ENCODE results near the gene EMILIN2. TPM values are rescaled to one million over a fixed set of nuclear protein-coding genes. Genes with fewer than 3 reads are reported as not detected.

EMILIN2 gene
- total RNA-seq, 1 experiment from 2014 or later = 8.0 TPM

DNA sequence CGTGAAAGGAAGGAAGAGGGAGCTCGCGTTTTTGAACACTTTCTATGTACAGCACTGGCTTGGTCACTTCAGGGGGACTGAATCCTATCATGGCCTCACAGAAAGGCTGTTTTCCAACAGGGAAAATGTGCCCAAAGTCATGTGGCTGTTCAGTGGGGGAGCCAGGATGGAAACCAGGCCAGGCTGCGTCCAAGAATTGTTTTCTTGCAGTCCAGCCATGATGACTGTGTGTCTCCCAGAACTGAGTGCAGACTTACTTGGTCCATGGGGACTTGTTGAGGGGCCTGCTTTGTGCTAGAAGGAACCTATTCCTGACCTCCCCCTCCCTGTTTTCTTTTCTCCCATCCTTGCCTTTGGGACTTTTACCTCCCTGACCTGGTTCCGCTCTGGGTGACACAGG, 46.9 kb downstream of the EMILIN2 start:
- no peak overlapping the region for H3K27ac Mint-ChIP-seq (ENCODE audit: unreplicated experiment)

DNA sequence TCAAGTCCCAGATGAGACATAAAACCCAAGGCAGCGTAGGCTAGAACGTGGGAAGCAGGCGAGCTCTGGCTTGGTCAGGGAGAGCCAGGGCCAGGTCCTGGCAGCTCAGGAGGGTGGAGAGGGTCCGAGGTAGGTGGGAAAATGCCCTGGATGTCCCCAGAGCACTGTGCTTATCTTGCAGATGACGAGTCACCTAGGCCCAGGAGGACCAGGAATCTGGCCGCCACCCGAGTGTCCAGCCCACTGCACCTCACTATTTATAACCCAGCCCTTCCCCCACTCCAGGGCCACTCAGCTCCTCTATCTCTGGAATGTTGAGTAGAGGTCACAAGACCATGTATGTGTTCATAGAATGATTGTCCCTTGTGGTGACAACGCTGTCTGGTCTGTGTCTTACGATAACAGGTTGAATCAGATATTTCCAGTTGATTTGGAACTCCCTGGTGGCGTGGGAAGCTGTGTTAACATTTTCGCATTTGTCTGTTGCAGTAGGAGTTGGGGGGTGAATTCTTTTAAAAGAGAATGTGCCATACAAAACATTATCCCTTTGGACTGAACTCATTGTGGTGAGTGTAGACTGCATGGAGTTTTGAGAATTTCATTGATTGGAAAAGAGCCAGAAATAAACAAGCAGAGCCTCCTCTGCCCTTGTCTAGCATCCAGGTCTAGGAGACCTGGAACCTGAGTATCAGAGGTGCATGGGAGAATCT, 47.5 kb downstream of the EMILIN2 start:
- CTCF ChIA-PET = no interaction called here
- no TSS peak for BruUV-seq (replicated peaks)
- no peaks in the 10 kb centered on the region for H3K36me3 Mint-ChIP-seq (ENCODE audit: insufficient read depth, unreplicated experiment)
- DNase-seq = no peak
- intact Hi-C loops (cut with micrococcal nuclease; ENCODE audit: unreplicated experiment) = no loop called here
- no peaks in the 10 kb centered on the region for H3K4me1 Mint-ChIP-seq (ENCODE audit: low read depth, unreplicated experiment)
- no peaks in the 10 kb centered on the region for H3K9me3 Mint-ChIP-seq (ENCODE audit: low read depth, unreplicated experiment)
- TF ChIP-seq, protein P1, sequence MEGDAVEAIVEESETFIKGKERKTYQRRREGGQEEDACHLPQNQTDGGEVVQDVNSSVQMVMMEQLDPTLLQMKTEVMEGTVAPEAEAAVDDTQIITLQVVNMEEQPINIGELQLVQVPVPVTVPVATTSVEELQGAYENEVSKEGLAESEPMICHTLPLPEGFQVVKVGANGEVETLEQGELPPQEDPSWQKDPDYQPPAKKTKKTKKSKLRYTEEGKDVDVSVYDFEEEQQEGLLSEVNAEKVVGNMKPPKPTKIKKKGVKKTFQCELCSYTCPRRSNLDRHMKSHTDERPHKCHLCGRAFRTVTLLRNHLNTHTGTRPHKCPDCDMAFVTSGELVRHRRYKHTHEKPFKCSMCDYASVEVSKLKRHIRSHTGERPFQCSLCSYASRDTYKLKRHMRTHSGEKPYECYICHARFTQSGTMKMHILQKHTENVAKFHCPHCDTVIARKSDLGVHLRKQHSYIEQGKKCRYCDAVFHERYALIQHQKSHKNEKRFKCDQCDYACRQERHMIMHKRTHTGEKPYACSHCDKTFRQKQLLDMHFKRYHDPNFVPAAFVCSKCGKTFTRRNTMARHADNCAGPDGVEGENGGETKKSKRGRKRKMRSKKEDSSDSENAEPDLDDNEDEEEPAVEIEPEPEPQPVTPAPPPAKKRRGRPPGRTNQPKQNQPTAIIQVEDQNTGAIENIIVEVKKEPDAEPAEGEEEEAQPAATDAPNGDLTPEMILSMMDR (IDR thresholded peaks at IDR 0.05; ENCODE audit: unreplicated experiment) = no peak
- H3K4me3 Mint-ChIP-seq (ENCODE audit: low read depth, unreplicated experiment) = no peak overlapping the region
- H3K27ac Mint-ChIP-seq (ENCODE audit: unreplicated experiment) = no peak overlapping the region
- peaks cover 65% of the 10 kb centered on the region for H3K27me3 Mint-ChIP-seq (ENCODE audit: unreplicated experiment)

More for the DNA sequence above, 46.9 kb downstream of the EMILIN2 start:
- intact Hi-C loops (cut with micrococcal nuclease; ENCODE audit: unreplicated experiment) = no loop called here
- CTCF ChIA-PET = no interaction called here
- peaks cover 68% of the 10 kb centered on the region for H3K27me3 Mint-ChIP-seq (ENCODE audit: unreplicated experiment)
- no peak overlapping the region for H3K4me3 Mint-ChIP-seq (ENCODE audit: low read depth, unreplicated experiment)
- H3K9me3 Mint-ChIP-seq (ENCODE audit: low read depth, unreplicated experiment) = no peaks in the 10 kb centered on the region
- H3K36me3 Mint-ChIP-seq (ENCODE audit: insufficient read depth, unreplicated experiment) = no peaks in the 10 kb centered on the region
- TF ChIP-seq, protein P1 (IDR thresholded peaks at IDR 0.05; ENCODE audit: unreplicated experiment) = no peak
- H3K4me1 Mint-ChIP-seq (ENCODE audit: low read depth, unreplicated experiment) = no peaks in the 10 kb centered on the region
- no TSS peak for BruUV-seq (replicated peaks)
- DNase-seq = no peak

DNA sequence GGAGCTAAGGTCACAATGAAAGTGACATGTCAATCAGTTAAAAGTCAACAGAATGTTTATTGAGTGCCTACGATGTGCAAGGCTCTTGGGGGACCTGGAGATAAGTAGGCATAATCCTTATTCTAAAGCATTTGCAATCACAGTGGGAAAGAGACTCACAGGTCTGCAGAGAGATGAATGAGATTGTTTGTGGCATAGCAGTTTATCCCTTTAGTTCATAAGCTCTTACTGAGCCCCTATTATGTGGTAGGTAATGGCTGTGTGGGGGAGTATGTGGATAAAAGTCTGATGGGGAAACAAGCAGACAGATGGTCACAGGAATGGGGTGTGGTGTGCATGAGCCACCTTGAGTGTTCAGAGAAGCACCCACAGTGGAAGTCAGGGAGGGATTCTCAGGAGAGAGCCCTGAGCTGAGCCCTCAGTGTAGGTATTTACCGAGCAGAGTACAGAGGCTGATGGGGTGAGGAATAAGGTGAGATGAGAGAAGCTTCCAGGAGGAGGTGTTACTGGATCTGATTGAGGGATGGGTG, 48.1 kb downstream of the EMILIN2 start:
- Mint-ChIP-seq H3K36me3 (ENCODE audit: insufficient read depth, unreplicated experiment) (no peaks in the 10 kb centered on the region), H3K4me1 (ENCODE audit: low read depth, unreplicated experiment) (no peaks in the 10 kb centered on the region), H3K4me3 (ENCODE audit: low read depth, unreplicated experiment) (no peak overlapping the region), H3K27me3 (ENCODE audit: unreplicated experiment) (peaks cover 59% of the 10 kb centered on the region), H3K9me3 (ENCODE audit: low read depth, unreplicated experiment) (no peaks in the 10 kb centered on the region), H3K27ac (ENCODE audit: unreplicated experiment) (no peak overlapping the region)
- CTCF ChIA-PET = no interaction called here
- no peak for DNase-seq
- BruUV-seq (replicated peaks) = no TSS peak
- intact Hi-C loops (cut with micrococcal nuclease; ENCODE audit: unreplicated experiment) = no loop called here
- TF ChIP-seq, protein P1 (IDR thresholded peaks at IDR 0.05; ENCODE audit: unreplicated experiment) = no peak

DNA sequence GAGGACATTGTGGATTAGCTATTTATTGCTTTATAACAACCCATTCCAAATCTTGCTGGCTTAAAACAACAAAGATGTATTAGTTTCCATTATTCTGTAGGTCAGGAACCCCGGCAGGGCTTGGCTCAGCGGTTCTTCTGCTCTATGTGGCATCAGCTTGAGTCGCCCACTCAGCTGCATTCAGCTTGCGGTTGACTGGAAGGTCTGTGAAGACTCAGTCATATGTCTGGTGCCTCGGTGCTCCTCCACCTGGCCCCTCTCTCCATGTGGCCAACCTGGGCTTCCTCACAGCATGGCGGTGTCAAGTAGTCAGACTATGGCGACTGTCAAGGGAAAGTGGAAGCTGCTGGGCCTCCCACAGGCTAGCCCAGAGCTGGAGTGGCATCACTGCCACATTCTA, 48.6 kb downstream of the EMILIN2 start:
- H3K36me3 Mint-ChIP-seq (ENCODE audit: insufficient read depth, unreplicated experiment) = no peaks in the 10 kb centered on the region
- no TSS peak for BruUV-seq (replicated peaks)
- no peaks in the 10 kb centered on the region for H3K4me1 Mint-ChIP-seq (ENCODE audit: low read depth, unreplicated experiment)
- H3K27ac Mint-ChIP-seq (ENCODE audit: unreplicated experiment) = no peak overlapping the region
- peaks cover 54% of the 10 kb centered on the region for H3K27me3 Mint-ChIP-seq (ENCODE audit: unreplicated experiment)
- intact Hi-C loops (cut with micrococcal nuclease; ENCODE audit: unreplicated experiment) = no loop called here
- DNase-seq = no peak
- CTCF ChIA-PET = no interaction called here
- no peak overlapping the region for H3K4me3 Mint-ChIP-seq (ENCODE audit: low read depth, unreplicated experiment)
- TF ChIP-seq, protein P1 (IDR thresholded peaks at IDR 0.05; ENCODE audit: unreplicated experiment) = no peak
- H3K9me3 Mint-ChIP-seq (ENCODE audit: low read depth, unreplicated experiment) = no peaks in the 10 kb centered on the region
